ENCODE results near the gene DOCK2. TPM values are rescaled to one million over a fixed set of nuclear protein-coding genes. Genes with fewer than 3 reads are reported as not detected.

Gene DOCK2
- polyA plus RNA-seq, 1 experiment = 1.6 TPM

GRCh38 chr5:170110403-170111087, 473.5 kb downstream of the DOCK2 start:
- no peak for TF ChIP-seq CTCF (IDR thresholded peaks at IDR 0.05; ENCODE audit: low read depth, low read length)
- peaks cover 6% of the 10 kb centered on the region for H3K27me3 ChIP-seq (ENCODE audit: control insufficient read depth, insufficient read depth, low read length)
- DNase-seq (ENCODE audit: low read depth, low spot score) = no peak
- ChIA-PET POLR2A (no interaction called here), CTCF (interaction anchor here (0.9 kb wide), 1 partner anchor 10 kb away, joined by 3 read pairs; no protein-coding TSS in a partner anchor)
- H3K4me3 ChIP-seq (ENCODE audit: low read depth, low read length) = no peak overlapping the region
- no peaks in the 10 kb centered on the region for H3K9me3 ChIP-seq (ENCODE audit: control insufficient read depth, insufficient read depth, low read length)
- H3K27ac ChIP-seq (ENCODE audit: low read depth, low read length) = no peak overlapping the region

GRCh38 chr5:170111088-170111785, 474.2 kb downstream of the DOCK2 start:
- TF ChIP-seq CTCF (IDR thresholded peaks at IDR 0.05; ENCODE audit: low read depth, low read length) = no peak
- no peak overlapping the region for H3K4me3 ChIP-seq (ENCODE audit: low read depth, low read length)
- ChIA-PET CTCF (no interaction called here), POLR2A (no interaction called here)
- DNase-seq (ENCODE audit: low read depth, low spot score) = no peak
- no peaks in the 10 kb centered on the region for H3K9me3 ChIP-seq (ENCODE audit: control insufficient read depth, insufficient read depth, low read length)
- no peak overlapping the region for H3K27ac ChIP-seq (ENCODE audit: low read depth, low read length)
- H3K27me3 ChIP-seq (ENCODE audit: control insufficient read depth, insufficient read depth, low read length) = peaks cover 6% of the 10 kb centered on the region

GRCh38 chr5:170112876-170113521, 475.9 kb downstream of the DOCK2 start:
- H3K27ac ChIP-seq (ENCODE audit: low read depth, low read length) = no peak overlapping the region
- peaks cover 2% of the 10 kb centered on the region for H3K27me3 ChIP-seq (ENCODE audit: control insufficient read depth, insufficient read depth, low read length)
- CTCF ChIA-PET = no interaction called here
- POLR2A ChIA-PET = no interaction called here
- TF ChIP-seq CTCF (IDR thresholded peaks at IDR 0.05; ENCODE audit: low read depth, low read length) = no peak
- no peak for DNase-seq (ENCODE audit: low read depth, low spot score)
- no peaks in the 10 kb centered on the region for H3K9me3 ChIP-seq (ENCODE audit: control insufficient read depth, insufficient read depth, low read length)
- no peak overlapping the region for H3K4me3 ChIP-seq (ENCODE audit: low read depth, low read length)

GRCh38 chr5:170113522-170113900, 476.4 kb downstream of the DOCK2 start:
- Histone ChIP-seq H3K4me3 (ENCODE audit: low read depth, low read length) (no peak overlapping the region), H3K9me3 (ENCODE audit: control insufficient read depth, insufficient read depth, low read length) (no peaks in the 10 kb centered on the region), H3K27me3 (ENCODE audit: control insufficient read depth, insufficient read depth, low read length) (peaks cover 2% of the 10 kb centered on the region), H3K27ac (ENCODE audit: low read depth, low read length) (no peak overlapping the region)
- TF ChIP-seq CTCF (IDR thresholded peaks at IDR 0.05; ENCODE audit: low read depth, low read length) = no peak
- CTCF ChIA-PET = no interaction called here
- POLR2A ChIA-PET = no interaction called here
- no peak for DNase-seq (ENCODE audit: low read depth, low spot score)

DNA sequence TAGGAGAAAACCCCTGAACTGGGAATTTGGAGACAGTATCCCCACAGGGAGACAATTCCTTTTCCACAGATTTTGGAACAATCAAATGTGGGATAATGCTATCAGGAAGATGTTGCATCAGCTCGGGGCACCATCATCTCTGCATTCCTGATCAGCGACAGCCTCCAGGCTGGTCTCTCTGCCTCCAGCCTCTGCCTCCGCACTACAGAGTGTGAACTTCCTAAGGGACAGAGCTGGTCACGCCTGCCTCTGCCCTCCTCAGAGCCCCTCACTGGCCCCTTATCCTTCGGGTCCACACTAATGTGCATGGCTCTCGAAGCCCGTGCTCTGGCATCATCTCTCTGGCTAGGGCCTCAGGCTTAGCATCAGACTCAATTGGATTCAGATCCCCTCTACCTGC, 477.2 kb downstream of the DOCK2 start:
- ChIA-PET POLR2A (no interaction called here), CTCF (interaction anchor here (0.7 kb wide), 1 partner anchor 1883 kb away, joined by 3 read pairs; no protein-coding TSS in a partner anchor)
- peaks cover 2% of the 10 kb centered on the region for H3K27me3 ChIP-seq (ENCODE audit: control insufficient read depth, insufficient read depth, low read length)

More for the DNA sequence above, 477.2 kb downstream of the DOCK2 start:
- Histone ChIP-seq H3K9me3 (ENCODE audit: control insufficient read depth, insufficient read depth, low read length) (no peaks in the 10 kb centered on the region), H3K27ac (ENCODE audit: low read depth, low read length) (no peak overlapping the region), H3K4me3 (ENCODE audit: low read depth, low read length) (no peak overlapping the region)
- no peak for TF ChIP-seq CTCF (IDR thresholded peaks at IDR 0.05; ENCODE audit: low read depth, low read length)
- DNase-seq (ENCODE audit: low read depth, low spot score) = no peak

Data from AG04450 (cell line).